ENCODE data around the gene NTF3.
"Not testable (repeated sequence)": the region's sequence is repeated elsewhere in the genome, so short reads cannot be mapped to it uniquely, and the experiment has no call there.

NTF3 gene

GRCh38 chr12:5534426-5535199 lies 102.7 kb downstream of the NTF3 start:
- DNase-seq (ENCODE audit: low spot score): no peak

DNA sequence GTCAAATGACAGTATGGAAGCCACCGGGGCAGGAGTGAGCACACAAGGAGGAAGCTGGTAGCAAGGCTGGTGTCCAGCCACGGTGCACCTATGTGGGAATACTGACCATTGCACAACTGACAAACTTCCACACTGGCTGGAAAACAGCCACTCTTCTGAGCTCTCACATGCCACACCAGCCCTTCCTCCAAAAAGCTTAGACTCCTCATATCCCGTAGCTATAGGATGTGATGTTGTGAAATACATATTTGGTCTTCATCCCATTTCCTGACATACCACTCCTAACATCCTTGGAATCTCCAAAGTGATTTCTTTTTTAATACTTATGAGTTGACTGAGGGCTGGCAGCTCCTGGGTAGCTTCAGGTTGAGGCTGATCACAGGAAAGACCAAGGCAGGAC lies 103.6 kb downstream of the NTF3 start:
- no peak for DNase-seq (ENCODE audit: low spot score)

- DNase-seq (ENCODE audit: low spot score): not testable (repeated sequence)
Observed at GRCh38 chr12:5537026-5537615, 105.2 kb downstream of the NTF3 start.

- DNase-seq (ENCODE audit: low spot score): no peak
Observed at GRCh38 chr12:5537771-5538170, 105.9 kb downstream of the NTF3 start.
